Activated effector memory CD4-positive, alpha-beta T cell treated with Interleukin-2 at 50 U/mL for 16 hours (primary cell): ENCODE data around the gene GRN.
A peak's percentile ranks its signal among the peaks of the same experiment; 100 is the strongest.
"Not testable (repeated sequence)": the region's sequence is repeated elsewhere in the genome, so short reads cannot be mapped to it uniquely, and the experiment has no call there.

Experiments
- DNase-seq: peaks from one replicate; pipeline ENCODE4 v3.0.0-alpha.2; 2020

GRN gene

DNA sequence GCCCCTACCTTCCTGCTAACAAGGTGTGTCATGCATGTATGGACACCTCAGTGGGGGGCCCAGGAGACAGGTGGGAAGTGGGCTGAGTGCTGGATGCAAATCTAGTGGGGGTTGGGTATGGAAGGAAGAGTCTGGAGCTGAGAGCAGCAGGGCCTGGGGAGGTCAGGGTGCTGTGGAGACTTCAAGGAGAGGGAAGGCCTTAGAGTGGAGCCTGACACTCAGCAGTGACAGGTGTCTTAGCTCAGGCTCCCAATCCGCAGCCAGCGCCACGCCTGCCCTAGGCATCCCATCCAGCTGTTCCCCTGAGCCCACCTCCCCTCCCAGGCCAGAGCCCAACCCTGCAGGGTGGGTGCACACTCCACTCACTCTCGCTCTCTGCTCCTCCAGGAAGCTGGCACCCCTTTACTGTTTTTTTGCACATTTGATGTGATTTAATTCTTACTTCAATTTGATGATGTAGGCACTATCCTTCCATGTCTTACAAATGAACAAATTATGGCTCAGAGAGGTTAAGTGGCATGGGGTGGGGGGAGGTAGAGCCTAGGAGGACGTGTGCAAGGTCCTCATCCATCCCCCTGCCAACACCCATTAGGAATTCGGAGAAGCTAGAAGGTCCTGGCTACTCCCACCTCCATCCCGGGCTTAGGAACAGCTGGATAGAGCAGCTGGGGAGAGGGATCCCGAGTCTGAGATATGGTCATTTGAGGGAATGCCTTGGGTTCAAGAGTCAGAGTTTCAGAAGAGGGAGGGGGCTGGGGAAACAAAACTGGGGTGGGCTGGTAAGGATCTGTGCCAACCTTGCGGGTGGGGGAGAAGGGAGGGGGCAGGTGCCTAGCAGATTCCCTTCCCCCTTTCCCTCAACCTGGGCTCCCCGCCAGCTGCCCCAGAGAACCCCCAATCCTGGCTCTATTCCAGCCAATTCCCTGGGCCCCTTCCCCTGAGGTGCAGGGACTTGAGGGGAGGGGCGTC is 16.5 kb downstream of the GRN start:
- DNase-seq, result no peak

DNA sequence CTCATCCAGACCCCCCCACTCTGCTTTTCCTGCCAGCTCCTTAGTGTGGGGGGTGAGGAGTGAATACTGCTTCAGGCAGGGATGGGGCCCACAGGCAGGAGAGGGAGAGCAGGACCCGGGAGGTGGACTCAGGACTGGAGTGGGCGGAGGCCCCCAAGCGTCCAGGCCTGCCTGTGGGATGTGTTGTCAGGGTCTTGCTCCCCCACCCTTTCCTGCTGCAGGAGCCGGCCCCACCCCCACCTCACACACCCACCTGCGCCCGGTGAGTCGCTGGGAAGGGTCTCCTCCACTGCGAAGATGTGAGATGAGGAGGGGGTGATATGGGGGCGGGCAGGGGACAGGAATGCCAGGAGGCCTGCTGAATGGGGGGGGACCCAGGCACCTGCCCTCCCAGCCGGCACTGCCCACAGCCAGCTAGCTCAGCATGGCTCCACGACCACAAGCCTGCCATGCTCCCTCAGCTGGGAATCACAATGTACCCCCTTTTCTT is 17.4 kb downstream of the GRN start:
- no peak for DNase-seq

DNA sequence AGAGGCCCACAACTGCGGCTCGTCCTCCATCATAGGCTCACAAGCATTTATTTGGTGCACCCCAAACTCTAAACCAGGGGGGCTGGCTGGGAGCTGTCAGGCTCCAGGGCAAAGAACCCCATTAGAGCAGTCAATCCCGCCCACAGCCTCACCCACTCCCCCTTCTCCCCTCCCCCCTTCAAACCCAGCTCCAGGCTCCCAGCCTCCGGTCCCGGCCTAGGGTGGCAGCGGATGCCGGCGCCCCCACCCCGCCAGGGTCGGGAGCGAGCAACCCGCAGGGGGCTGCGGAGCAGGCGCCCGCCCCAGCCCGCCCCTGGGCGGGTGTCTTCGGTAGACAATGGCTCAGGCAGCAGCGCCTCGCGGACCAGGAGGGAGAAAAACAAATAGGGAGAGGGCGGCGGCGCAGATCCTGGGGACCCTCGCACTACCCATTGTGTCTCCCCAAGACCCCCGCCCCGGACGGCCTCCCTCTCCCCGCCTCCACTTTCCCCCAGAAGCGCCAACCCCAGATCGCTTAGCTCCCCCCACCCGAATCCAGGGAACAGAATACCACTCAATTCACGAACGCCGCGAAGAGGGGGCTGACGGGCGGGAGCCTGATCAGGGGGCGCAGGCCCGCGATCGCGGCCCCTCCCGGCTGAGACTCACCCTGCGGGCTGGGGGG is 18.0 kb downstream of the GRN start:
- peak; percentile 11 for DNase-seq

- DNase-seq, result peak; percentile 53
Observed at GRCh38 chr17:44363613-44364159, 18.6 kb downstream of the GRN start, which contains the start of gene FAM171A2. Gene FAM171A2 (minus strand): TSS chr17:44363853. CDS start chr17:44363714, 139 bp downstream.

GRCh38 chr17:44365051-44365450 is 19.9 kb downstream of the GRN start:
- not testable (repeated sequence) for DNase-seq

GRCh38 chr17:44367231-44367979 is 22.3 kb downstream of the GRN start:
- DNase-seq, result no peak

- DNase-seq, result not testable (repeated sequence)
Observed at GRCh38 chr17:44368391-44369243, 23.5 kb downstream of the GRN start.

DNA sequence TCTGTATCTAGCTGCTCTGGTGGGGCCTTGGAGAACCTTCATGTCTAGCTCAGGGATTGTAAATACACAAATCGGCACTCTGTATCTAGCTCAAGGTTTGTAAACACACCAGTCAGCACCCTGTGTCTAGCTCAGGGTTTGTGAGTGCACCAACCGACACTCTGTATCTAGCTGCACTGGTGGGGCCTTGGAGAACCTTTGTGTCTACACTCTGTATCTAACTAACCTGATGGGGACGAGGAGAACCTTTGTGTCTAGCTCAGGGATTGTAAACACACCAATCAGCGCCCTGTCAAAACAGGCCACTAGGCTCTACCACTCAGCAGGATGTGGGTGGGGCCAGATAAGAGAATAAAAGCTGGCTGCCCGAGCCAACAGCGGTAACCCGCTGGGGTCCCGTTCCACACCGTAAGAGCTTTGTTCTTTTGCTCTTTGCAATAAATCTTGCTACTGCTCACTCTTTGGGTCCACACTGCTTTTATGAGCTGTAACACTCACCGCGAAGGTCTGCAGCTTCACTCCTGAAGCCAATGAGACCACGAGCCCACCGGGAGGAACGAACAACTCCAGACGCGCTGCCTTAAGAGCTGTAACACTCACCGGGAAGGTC is 24.4 kb downstream of the GRN start:
- DNase-seq, result not testable (repeated sequence)

DNA sequence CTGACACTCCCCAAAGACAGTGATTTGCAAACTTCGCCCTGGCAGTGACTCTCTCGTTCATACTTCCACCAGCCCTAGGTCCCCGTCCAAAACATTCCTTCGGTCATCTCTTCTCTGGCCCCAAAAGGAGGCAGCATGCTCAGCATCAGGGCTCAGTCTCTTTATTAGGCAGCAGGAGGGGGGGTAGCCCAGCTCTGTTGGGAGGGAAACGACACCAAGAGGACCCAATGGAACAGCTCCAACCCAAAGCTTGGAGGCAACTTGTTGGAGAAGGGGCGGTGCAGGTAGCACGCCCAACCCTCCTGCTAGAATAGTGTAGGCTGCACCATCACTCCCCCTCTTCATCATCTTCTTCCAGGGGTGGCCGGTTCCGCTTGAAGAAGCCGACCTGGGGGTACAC is 26.9 kb downstream of the GRN start:
- DNase-seq, result no peak

GRCh38 chr17:44374306-44375195 is 29.4 kb downstream of the GRN start:
- DNase-seq, result no peak

DNA sequence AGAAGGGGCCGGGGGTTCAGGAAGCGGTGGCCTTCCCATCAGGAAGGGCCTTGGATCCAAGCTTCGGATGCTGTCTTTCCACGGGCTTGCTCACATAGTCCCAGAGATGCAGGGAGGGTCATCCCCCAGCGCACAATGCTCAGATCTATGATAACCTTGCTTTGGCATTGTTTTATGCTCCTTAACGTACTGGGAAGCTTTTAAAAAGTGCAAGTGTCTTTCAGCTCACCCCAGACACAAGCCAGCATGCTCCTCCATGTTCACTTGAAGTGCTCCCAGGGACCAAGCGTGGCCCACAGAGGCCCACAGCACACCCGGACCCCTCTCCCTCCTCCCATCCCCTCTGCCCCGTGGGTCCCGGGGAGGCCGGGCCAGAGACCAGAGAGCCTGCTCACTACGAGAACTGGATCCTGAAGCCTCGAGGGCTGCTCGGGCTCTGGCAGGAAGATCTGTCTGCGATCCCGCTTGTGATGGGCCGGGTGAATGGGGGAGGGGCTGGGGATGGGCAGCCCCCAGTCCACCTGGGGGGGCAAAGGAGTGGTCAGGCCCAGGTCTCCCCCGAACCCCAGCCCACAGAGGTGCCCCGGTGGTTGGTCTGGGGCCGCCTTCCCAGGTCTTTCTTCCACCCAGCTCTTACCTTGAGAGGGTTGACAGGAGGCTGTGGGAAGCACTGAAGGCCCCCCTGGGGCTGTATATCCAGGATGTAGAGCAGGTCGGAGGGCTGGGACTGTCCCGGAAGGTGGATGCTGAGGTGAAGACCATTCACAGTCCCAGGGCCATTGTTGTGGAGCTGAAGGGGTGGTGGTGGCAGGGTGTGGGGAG is 30.3 kb downstream of the GRN start:
- DNase-seq, result no peak

DNA sequence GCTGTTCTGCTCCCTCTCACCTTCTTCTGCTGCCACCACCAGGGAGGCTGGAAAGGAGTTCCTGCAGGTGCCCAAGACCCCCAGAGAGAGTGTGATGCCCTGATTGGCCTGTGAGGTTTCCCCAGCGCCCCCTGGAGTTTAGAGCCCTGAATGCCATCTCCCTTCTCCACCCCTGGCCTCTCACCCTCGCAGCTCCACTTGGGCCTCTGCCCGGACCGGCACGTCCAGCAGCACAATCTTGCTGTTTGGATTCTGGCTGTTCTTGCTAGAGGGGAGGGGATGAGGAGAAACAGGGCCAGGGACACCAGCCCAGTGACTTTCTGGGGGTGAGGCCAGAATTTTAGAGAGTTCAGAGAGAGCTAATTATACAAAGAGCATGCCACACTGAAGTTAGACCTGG is 31.0 kb downstream of the GRN start:
- DNase-seq, result no peak

DNA sequence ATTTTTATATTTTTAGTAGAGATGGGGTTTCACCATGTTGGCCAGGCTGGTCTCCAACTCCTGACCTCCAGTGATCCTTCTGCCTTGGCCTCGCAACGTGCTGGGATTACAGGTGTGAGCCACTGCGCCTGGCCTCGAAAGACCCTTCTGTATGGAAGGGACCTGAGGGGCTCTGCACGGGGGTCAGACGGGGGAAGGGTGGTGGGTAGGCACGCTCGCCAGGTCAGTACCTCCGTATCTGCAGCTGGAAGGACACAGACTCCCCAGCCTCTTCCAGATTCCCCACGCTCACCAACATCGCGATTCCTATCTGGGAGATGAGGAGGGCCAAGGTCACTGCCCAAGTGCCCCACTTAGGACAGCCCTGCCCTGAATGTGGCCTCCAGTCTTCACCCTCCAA is 31.7 kb downstream of the GRN start:
- no peak for DNase-seq

GRCh38 chr17:44378171-44378705 is 33.1 kb downstream of the GRN start:
- no peak for DNase-seq

- DNase-seq, result no peak
Observed at GRCh38 chr17:44379887-44380286, 34.8 kb downstream of the GRN start.

- no peak for DNase-seq
Observed at GRCh38 chr17:44380767-44381166, 35.7 kb downstream of the GRN start.

- DNase-seq, result no peak
Observed at GRCh38 chr17:44381810-44382305, 36.8 kb downstream of the GRN start.

DNA sequence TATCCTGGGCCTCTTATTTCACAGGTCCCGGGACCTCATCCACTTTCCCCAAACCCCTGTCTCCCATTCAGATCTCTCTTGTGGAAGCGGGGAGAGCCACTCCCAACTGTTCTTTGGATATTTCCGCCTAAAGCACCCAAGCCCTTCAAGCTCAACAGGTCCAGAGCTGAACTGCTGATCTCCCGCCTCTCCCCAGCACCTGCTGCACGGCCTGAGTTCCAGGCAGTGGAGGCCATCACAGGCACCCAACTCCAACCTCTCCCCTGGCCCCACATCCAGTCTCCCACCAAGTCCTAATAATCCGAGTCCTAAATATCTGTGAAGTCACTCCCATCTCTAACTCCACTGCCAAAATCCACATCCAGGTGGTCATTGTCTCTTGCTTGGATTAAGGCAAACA is 37.8 kb downstream of the GRN start:
- no peak for DNase-seq

DNA sequence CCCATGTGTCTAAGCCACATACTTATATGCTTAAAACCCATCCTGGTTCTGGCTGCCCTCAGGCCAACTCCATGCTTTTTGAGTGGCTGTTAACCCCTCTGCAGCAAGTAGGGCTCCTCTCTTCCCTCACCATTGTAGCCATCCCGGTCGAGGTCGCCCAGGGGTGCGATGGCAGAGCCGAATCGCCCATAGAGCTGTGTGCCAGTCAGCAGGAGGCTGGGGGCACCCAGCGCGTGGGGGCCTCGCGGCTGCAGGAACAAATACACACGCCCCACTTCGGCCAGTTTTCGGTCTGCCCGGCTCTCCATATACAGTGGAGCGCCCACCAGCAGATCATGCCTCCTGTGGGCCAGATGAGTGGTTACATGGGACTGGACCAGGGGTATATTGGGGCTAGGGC is 38.3 kb downstream of the GRN start:
- DNase-seq, result no peak
